ENCODE results near the gene CAND2. TPM values are rescaled to one million over a fixed set of nuclear protein-coding genes. Genes with fewer than 3 reads are reported as not detected.
"Not testable (repeated sequence)": the region's sequence is repeated elsewhere in the genome, so short reads cannot be mapped to it uniquely, and the experiment has no call there.

CAND2 gene
- total RNA-seq, 1 donor from 2014 or later, result 16.8 TPM

- intact Hi-C loops (cut with DNase I), result no loop called here
- DNase-seq (ENCODE audit: low spot score), result no peak
- ATAC-seq, result peak; percentile 68
Measured at GRCh38 chr3:12840591-12841148, 44.2 kb downstream of the CAND2 start.

GRCh38 chr3:12841149-12841969 lies 44.9 kb downstream of the CAND2 start, which contains the start of gene RPL32:
Gene RPL32, minus strand, starts transcription at chr3:12841565. Its CDS starts 1,328 bp downstream, at chr3:12840237.
- intact Hi-C loops (cut with DNase I), result no loop called here
- ATAC-seq (peak; percentile 98), DNase-seq (ENCODE audit: low spot score) (peak; percentile 92)

- DNase-seq (ENCODE audit: low spot score), result no peak
- no peak for ATAC-seq
- intact Hi-C loops (cut with DNase I), result no loop called here
Measured at GRCh38 chr3:12841970-12842328, 45.5 kb downstream of the CAND2 start.

- no peak for ATAC-seq
- intact Hi-C loops (cut with DNase I), result no loop called here
- DNase-seq (ENCODE audit: low spot score), result no peak
Measured at GRCh38 chr3:12842469-12842868, 46.0 kb downstream of the CAND2 start.

GRCh38 chr3:12845811-12846210 lies 49.3 kb downstream of the CAND2 start:
- intact Hi-C loops (cut with DNase I), result no loop called here
- DNase-seq (ENCODE audit: low spot score) (no peak), ATAC-seq (no peak)

GRCh38 chr3:12852201-12852600 lies 55.7 kb downstream of the CAND2 start:
- no peak for ATAC-seq

GRCh38 chr3:12853847-12854246 lies 57.4 kb downstream of the CAND2 start:
- DNase-seq (ENCODE audit: low spot score); ATAC-seq: not testable (repeated sequence)

More at GRCh38 chr3:12852201-12852600, 55.7 kb downstream of the CAND2 start:
- no peak for DNase-seq (ENCODE audit: low spot score)
- intact Hi-C loops (cut with DNase I), result no loop called here

GRCh38 chr3:12854565-12854964 lies 58.1 kb downstream of the CAND2 start:
- DNase-seq (ENCODE audit: low spot score), result no peak
- ATAC-seq, result no peak

More at GRCh38 chr3:12853847-12854246, 57.4 kb downstream of the CAND2 start:
- intact Hi-C loops (cut with DNase I), result not testable (repeated sequence)

GRCh38 chr3:12856626-12857025 lies 60.1 kb downstream of the CAND2 start:
- ATAC-seq (peak; percentile 12), DNase-seq (ENCODE audit: low spot score) (no peak)
- intact Hi-C loops (cut with DNase I), result no loop called here

More at GRCh38 chr3:12854565-12854964, 58.1 kb downstream of the CAND2 start:
- intact Hi-C loops (cut with DNase I), result no loop called here

GRCh38 chr3:12859840-12860239 lies 63.4 kb downstream of the CAND2 start:
- DNase-seq (ENCODE audit: low spot score), result no peak
- no peak for ATAC-seq

GRCh38 chr3:12861611-12862010 lies 65.1 kb downstream of the CAND2 start:
- ATAC-seq (peak; percentile 21), DNase-seq (ENCODE audit: low spot score) (no peak)
- intact Hi-C loops (cut with DNase I), result no loop called here

More at GRCh38 chr3:12859840-12860239, 63.4 kb downstream of the CAND2 start:
- intact Hi-C loops (cut with DNase I), result no loop called here

- ATAC-seq, result no peak
- intact Hi-C loops (cut with DNase I), result no loop called here
- no peak for DNase-seq (ENCODE audit: low spot score)
Measured at GRCh38 chr3:12862387-12862786, 65.9 kb downstream of the CAND2 start.

GRCh38 chr3:12865271-12865670 lies 68.8 kb downstream of the CAND2 start:
- intact Hi-C loops (cut with DNase I), result no loop called here
- no peak for DNase-seq (ENCODE audit: low spot score)
- ATAC-seq, result no peak

- intact Hi-C loops (cut with DNase I), result no loop called here
- no peak for DNase-seq (ENCODE audit: low spot score)
Measured at GRCh38 chr3:12866836-12867235, 70.4 kb downstream of the CAND2 start.

GRCh38 chr3:12868039-12869034 lies 71.9 kb downstream of the CAND2 start:
- intact Hi-C loops (cut with DNase I), result no loop called here
- ATAC-seq (peak; percentile 95), DNase-seq (ENCODE audit: low spot score) (peak; percentile 82)

More at GRCh38 chr3:12866836-12867235, 70.4 kb downstream of the CAND2 start:
- no peak for ATAC-seq

GRCh38 chr3:12869035-12869621 lies 72.6 kb downstream of the CAND2 start:
- ATAC-seq (peak; percentile 82), DNase-seq (ENCODE audit: low spot score) (no peak)
- intact Hi-C loops (cut with DNase I), result no loop called here

GRCh38 chr3:12870942-12871341 lies 74.5 kb downstream of the CAND2 start:
- DNase-seq (ENCODE audit: low spot score) (no peak), ATAC-seq (peak; percentile 20)
- intact Hi-C loops (cut with DNase I), result no loop called here

- DNase-seq (ENCODE audit: low spot score) (no peak), ATAC-seq (no peak)
- intact Hi-C loops (cut with DNase I), result no loop called here
Measured at GRCh38 chr3:12871404-12871983, 75.0 kb downstream of the CAND2 start.

Data from sciatic nerve (tissue), 2 donors.